A549 (cell line): ENCODE measurements around the gene CLIC5. TPM values are rescaled to one million over a fixed set of nuclear protein-coding genes. Genes with fewer than 3 reads are reported as not detected.

Source experiments
- ATAC-seq, 2 experiments: fragments of 200-7000 bp in 1 of 2; fragments of >200 bp in 1 of 2; cut with Nextera tagmentation in 1 of 2; cut with Tn5 transposase in 1 of 2; 3 replicates each; pipeline versions ENCODE4 v1.8.0 to v1.9.1; 2018 to 2020; ENCODE audit warnings: mild to moderate bottlenecking in 1 of 2, moderate library complexity in 1 of 2
- CTCF ChIA-PET: fragments of 300-600 bp; sonication (Branson Sonifier 250); formaldehyde crosslinking; extraction: SDS; loops from one replicate; lab custom pipeline; 2021; ENCODE audit warnings: antibody characterized with exemption, inconsistent platforms; lab: Yijun Ruan, JAX
- POLR2A ChIA-PET: fragments of 350-600 bp; formaldehyde crosslinking; extraction: SDS; loops from one replicate; lab custom pipeline; 2021; ENCODE audit warnings: antibody characterized with exemption, inconsistent platforms; lab: Yijun Ruan, JAX
- DNase-seq, 2 experiments: peaks; one replicate each; pipeline versions ENCODE4 v3.0.0 to v3.0.0-alpha.2; 2011 to 2016; ENCODE audit warnings: low read depth in 1 of 2, low spot score in 1 of 2
- FAIRE-seq: peaks from 2 replicates; lab custom pipeline; 2011; peaks lifted over from hg19 to GRCh38; lab: Jason Lieb, UNC
- H3K27ac ChIP-seq, 2 experiments: fragments of >200 bp; sonication (Bioruptor Twin); formaldehyde crosslinking; 3 replicates each; pipeline ENCODE4 v1.5.1; 2016 to 2017
- H3K4me1 ChIP-seq: fragments of >200 bp; sonication (Bioruptor Twin); formaldehyde crosslinking; 3 replicates; pipeline ENCODE4 v1.6.1; 2016
- H3K4me2 ChIP-seq: fragments of >200 bp; sonication (Bioruptor Twin); formaldehyde crosslinking; 3 replicates; pipeline ENCODE4 v1.6.1; 2016
- H3K4me3 ChIP-seq: fragments of >200 bp; sonication (Bioruptor Twin); formaldehyde crosslinking; 3 replicates; pipeline ENCODE4 v1.5.1; 2016
- H3K9me3 ChIP-seq: fragments of >200 bp; sonication (Bioruptor Twin); formaldehyde crosslinking; 3 replicates; pipeline ENCODE4 v1.6.1; 2016
- CBX2 ChIP-seq: fragments of 200-600 bp; sonication (generic); IDR thresholded peaks from 2 replicates; pipeline ENCODE4 v1.6.1; 2016; ENCODE audit warnings: low read depth, mild to moderate bottlenecking, borderline replicate concordance
- EHF ChIP-seq: fragments of 250-450 bp; sonication (Bioruptor Pico); IDR thresholded peaks from 2 replicates; pipeline ENCODE4 v1.5.0; 2020; ENCODE audit warnings: mild to moderate bottlenecking
- ELK1 ChIP-seq: fragments of 150-350 bp; IDR thresholded peaks from 2 replicates; pipeline ENCODE4 v1.6.1; 2014; ENCODE audit warnings: low read depth, mild to moderate bottlenecking, low read length
- HEYL ChIP-seq: fragments of 250-450 bp; sonication (Bioruptor Pico); IDR thresholded peaks from 2 replicates; pipeline ENCODE4 v1.8.0; 2021; ENCODE audit warnings: mild to moderate bottlenecking, moderate library complexity
- HOXA7 ChIP-seq: fragments of 250-450 bp; sonication (Bioruptor Pico); IDR thresholded peaks from 2 replicates; pipeline ENCODE4 v1.5.0; 2020; ENCODE audit warnings: mild to moderate bottlenecking, moderate library complexity
- JUN ChIP-seq, 2 experiments: fragments of >200 bp; sonication (Bioruptor Twin); formaldehyde crosslinking; IDR thresholded peaks; 2 replicates in 1 of 2; 3 replicates in 1 of 2; pipeline ENCODE4 v1.6.1; 2016 to 2017
- KDM1A ChIP-seq: fragments of 200-600 bp; sonication (generic); IDR thresholded peaks from 2 replicates; pipeline ENCODE4 v1.6.1; 2016; ENCODE audit warnings: low read depth, mild to moderate bottlenecking
- NFE2L2 ChIP-seq: fragments of 150-350 bp; conservative IDR thresholded peaks from 2 replicates; pipeline ENCODE4 v1.6.1; 2014; ENCODE audit warnings: low read length
- PBX3 ChIP-seq: IDR thresholded peaks from 2 replicates; pipeline ENCODE4 v1.6.1; 2012
- REST ChIP-seq: fragments of 200-600 bp; sonication (generic); IDR thresholded peaks from 2 replicates; pipeline ENCODE4 v1.6.1; 2016; ENCODE audit warnings: antibody characterized with exemption, mild to moderate bottlenecking, moderate library complexity
- RFX5 ChIP-seq: fragments of 450-650 bp; IDR thresholded peaks from 2 replicates; pipeline ENCODE4 v1.7.1; 2014; ENCODE audit warnings: antibody characterized with exemption, mild to moderate bottlenecking, moderate library complexity
- RNF2 ChIP-seq: fragments of 200-600 bp; sonication (generic); IDR thresholded peaks from 2 replicates; pipeline ENCODE4 v1.6.1; 2016; ENCODE audit warnings: low read depth, mild to moderate bottlenecking, antibody characterized with exemption, moderate library complexity, borderline replicate concordance
- TFCP2L1 ChIP-seq: fragments of 250-450 bp; sonication (Bioruptor Pico); IDR thresholded peaks from 2 replicates; pipeline ENCODE4 v1.5.0; 2021; ENCODE audit warnings: mild to moderate bottlenecking
- ZNF302 ChIP-seq: fragments of 250-450 bp; sonication (Bioruptor Pico); IDR thresholded peaks from 2 replicates; pipeline ENCODE4 v1.9.0; 2021; ENCODE audit warnings: inconsistent platforms, mild to moderate bottlenecking, moderate library complexity
- ZSCAN20 ChIP-seq: fragments of 250-450 bp; sonication (Bioruptor Pico); IDR thresholded peaks from 2 replicates; pipeline ENCODE4 v1.8.0; 2022; ENCODE audit warnings: mild to moderate bottlenecking, moderate library complexity
- WGBS: methylation state at CpG from one replicate; pipeline ENCODE4 v1.1.6; 2017; ENCODE audit errors: missing lambda C conversion rate; 5-methylcytosine and 5-hydroxymethylcytosine counted together
- polyA plus RNA-seq, 4 experiments: library from polyadenylated mRNA; depleted of rRNA in 3 of 4; stranded (reverse); fragments of >200 nt; fragmentation: RNase III in 1 of 4; extraction: RNeasy Plus Mini Kit Qiagen cat#74134 plus additional on column Dnase treatment in 1 of 4; gene quantifications; 2 replicates in 3 of 4; 3 replicates in 1 of 4; pipeline ENCODE4 v1.2.3, GENCODE V29; 2011 to 2017
- TF ChIP-seq, protein P1 (sequence below): fragments of >200 bp; sonication (Bioruptor Twin); formaldehyde crosslinking; IDR thresholded peaks from 3 replicates; pipeline ENCODE4 v1.5.1; 2016

CLIC5 gene
- polyA plus RNA-seq, 2 of the 4 experiments (the other 2 are of a cell fraction) = not detected

GRCh38 chr6:45892696-45893245 is 122.9 kb downstream of the CLIC5 start (continued):
- TF ChIP-seq PBX3 (no peak), EHF (CRISPR knock-in tag) (no peak), CBX2 (no peak), TFCP2L1 (CRISPR knock-in tag) (no peak), REST (no peak), ELK1 (no peak)

DNA sequence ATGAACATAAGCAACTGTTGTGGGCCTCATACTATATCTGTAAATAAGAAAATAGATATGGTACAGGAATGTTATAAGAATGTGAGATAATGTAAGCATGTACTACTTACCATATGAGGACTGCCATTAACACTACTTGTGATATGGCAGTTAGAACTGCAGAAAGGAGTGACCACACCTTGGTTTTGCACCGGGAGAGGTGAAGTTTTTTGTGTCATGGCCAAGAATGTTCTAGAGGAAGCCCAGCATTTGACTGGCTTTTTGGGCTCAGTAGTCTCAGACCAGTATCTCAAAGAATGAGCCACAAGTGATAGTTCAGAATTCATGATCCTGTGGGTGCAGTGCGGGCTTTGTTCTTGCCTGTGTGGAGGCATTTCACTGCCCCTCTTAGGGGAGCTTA is 123.5 kb downstream of the CLIC5 start:
- Histone ChIP-seq H3K27ac (no peak overlapping the region), H3K4me1 (no peaks in the 10 kb centered on the region), H3K4me2 (no peak overlapping the region), H3K4me3 (no peak overlapping the region), H3K9me3 (no peaks in the 10 kb centered on the region)
- no peak for TF ChIP-seq JUN (IDR thresholded peaks at IDR 0.05)
- TF ChIP-seq HOXA7 = no peak
- ChIA-PET CTCF (no interaction called here), POLR2A (no interaction called here)
- no peak for ATAC-seq
- FAIRE-seq = no peak
- 17% methylated on average over 1 of the region's 2 CpGs for WGBS
- DNase-seq = no peak

DNA sequence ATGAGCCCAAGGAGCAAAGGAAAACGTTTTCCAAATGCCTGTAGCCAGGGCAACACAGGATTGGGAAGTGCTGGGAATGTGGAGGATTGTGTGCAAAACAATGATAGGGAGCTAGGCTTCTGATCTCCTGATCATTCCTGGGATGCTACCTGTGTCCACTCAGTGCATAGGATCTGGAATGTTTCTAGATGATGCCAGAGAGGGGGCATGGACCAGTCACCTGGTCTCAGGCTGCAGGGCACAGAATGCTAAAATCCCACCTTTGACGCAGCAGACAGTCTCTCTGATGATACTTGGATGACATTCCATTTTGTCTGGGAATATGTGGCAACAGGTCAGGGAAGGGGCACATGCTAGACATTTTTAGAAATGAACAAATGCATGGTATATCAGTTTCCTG is 128.9 kb downstream of the CLIC5 start:
- POLR2A ChIA-PET = no interaction called here
- H3K4me1 ChIP-seq = no peaks in the 10 kb centered on the region
- FAIRE-seq = no peak
- WGBS = 0% methylated on average over 2 of the region's 2 CpGs
- H3K4me2 ChIP-seq = no peak overlapping the region
- no peak for ATAC-seq
- H3K27ac ChIP-seq = no peak overlapping the region
- H3K4me3 ChIP-seq = no peak overlapping the region
- no peaks in the 10 kb centered on the region for H3K9me3 ChIP-seq
- no peak for DNase-seq
- TF ChIP-seq RFX5 = no peak
- no peak for TF ChIP-seq ZNF302 (CRISPR knock-in tag)
- TF ChIP-seq, protein P1, sequence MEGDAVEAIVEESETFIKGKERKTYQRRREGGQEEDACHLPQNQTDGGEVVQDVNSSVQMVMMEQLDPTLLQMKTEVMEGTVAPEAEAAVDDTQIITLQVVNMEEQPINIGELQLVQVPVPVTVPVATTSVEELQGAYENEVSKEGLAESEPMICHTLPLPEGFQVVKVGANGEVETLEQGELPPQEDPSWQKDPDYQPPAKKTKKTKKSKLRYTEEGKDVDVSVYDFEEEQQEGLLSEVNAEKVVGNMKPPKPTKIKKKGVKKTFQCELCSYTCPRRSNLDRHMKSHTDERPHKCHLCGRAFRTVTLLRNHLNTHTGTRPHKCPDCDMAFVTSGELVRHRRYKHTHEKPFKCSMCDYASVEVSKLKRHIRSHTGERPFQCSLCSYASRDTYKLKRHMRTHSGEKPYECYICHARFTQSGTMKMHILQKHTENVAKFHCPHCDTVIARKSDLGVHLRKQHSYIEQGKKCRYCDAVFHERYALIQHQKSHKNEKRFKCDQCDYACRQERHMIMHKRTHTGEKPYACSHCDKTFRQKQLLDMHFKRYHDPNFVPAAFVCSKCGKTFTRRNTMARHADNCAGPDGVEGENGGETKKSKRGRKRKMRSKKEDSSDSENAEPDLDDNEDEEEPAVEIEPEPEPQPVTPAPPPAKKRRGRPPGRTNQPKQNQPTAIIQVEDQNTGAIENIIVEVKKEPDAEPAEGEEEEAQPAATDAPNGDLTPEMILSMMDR = no peak
- TF ChIP-seq KDM1A = no peak
- TF ChIP-seq JUN (IDR thresholded peaks at IDR 0.05) = no peak
- no peak for TF ChIP-seq PBX3
- no peak for TF ChIP-seq ELK1
- TF ChIP-seq RNF2 = no peak
- no peak for TF ChIP-seq REST
- TF ChIP-seq NFE2L2 = no peak
- no peak for TF ChIP-seq HEYL (CRISPR knock-in tag)
- TF ChIP-seq ZSCAN20 (CRISPR knock-in tag) = no peak
- CTCF ChIA-PET = no interaction called here
